Left cardiac atrium (tissue), 4 donors: ENCODE results near the gene NRXN2. TPM values are rescaled to one million over a fixed set of nuclear protein-coding genes. Genes with fewer than 3 reads are reported as not detected.

Experiments
- ATAC-seq, 2 donors: fragments of 200-7000 bp; cut with Tn5 transposase; one replicate each; pipeline ENCODE4 v1.9.1; 2020; ENCODE audit warnings: mild to moderate bottlenecking in 2 of 2, moderate library complexity in 2 of 2
- DNase-seq: peaks from one replicate; pipeline ENCODE4 v3.0.0-alpha.2; 2020
- intact Hi-C, 2 donors: fragments of 100-400 bp; cut with DNase I; formaldehyde crosslinking; loops; one replicate each; pipeline versions ENCODE4 v1.14.1 to v1.15.1; 2022 to 2023
- total RNA-seq, 2 donors: library from RNA; stranded (reverse); fragmentation: NEBNext Ultra II Directional; extraction: Animal tissue kit (Norgen Biotek cat#: 25700); gene quantifications; one replicate each; pipeline ENCODE4 v1.2.1, GENCODE V29; 2021
- donor health status: DM: no; HTN: yes; CAD: no.
- donor health status: DM: no; HTN: yes; CAD: no; lungs with severe emphysema.
- donor health status: DM: yes; HTN: yes; CAD: no.
- donor health status: Dilated cardiomyopathy.

NRXN2 gene
- total RNA-seq, 2 donors from 2014 or later = 3.9 to 4.0 TPM

GRCh38 chr11:64626637-64627036 lies 96.4 kb downstream of the NRXN2 start:
- ATAC-seq = no peak
- intact Hi-C loops = no loop called here
- DNase-seq = no peak

GRCh38 chr11:64624883-64625481 lies 98.0 kb downstream of the NRXN2 start:
- intact Hi-C loops = no loop called here
- ATAC-seq = no peak
- DNase-seq = no peak

GRCh38 chr11:64622681-64623080 lies 100.3 kb downstream of the NRXN2 start:
- no peak for ATAC-seq
- intact Hi-C loops = no loop called here
- no peak for DNase-seq

DNA sequence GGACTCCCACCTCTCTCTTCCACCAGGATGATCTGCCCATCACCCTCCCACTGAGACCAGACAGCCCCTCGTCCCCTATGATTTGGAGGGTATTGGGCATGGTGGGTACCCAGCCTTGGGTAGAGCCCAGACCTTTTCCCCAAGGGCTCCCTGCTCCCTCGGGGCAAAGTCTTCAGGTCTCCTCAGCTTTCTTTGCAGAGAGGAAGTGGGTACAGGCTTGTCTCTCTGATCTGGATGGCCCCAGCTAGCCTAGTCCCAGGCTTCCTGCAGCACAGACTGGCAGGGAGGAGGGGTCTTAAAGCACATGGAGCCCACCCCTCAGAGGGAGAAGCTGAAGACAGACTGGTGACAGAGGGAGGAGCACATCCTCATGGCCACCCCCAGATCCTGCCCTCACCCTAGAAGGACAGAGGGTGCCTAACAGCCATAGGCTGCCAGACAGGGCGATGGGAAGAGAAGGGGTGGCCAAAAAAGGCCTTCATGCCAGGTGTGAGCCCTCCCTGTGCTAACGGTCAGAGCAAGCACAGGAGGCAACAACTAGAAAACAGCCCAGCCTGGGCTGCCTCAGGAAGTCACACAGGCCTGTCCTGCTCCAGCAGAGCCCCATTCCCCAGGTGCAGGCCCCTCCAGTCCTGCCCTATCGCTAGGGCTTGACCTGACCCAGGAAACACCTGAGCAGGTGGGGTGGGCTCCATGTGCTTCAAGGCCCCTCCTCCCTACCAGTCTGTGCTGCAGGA lies 101.5 kb downstream of the NRXN2 start:
- intact Hi-C loops = no loop called here
- DNase-seq (no peak), ATAC-seq (no peak)

GRCh38 chr11:64620381-64620971 lies 102.5 kb downstream of the NRXN2 start:
- ATAC-seq = peak; percentile 11 to 25

GRCh38 chr11:64619811-64620380 lies 103.1 kb downstream of the NRXN2 start:
- intact Hi-C loops = no loop called here
- peak; percentile 58 for DNase-seq

More at GRCh38 chr11:64620381-64620971, 102.5 kb downstream of the NRXN2 start:
- intact Hi-C loops = no loop called here
- DNase-seq = no peak

GRCh38 chr11:64619196-64619595 lies 103.8 kb downstream of the NRXN2 start:
- DNase-seq (no peak), ATAC-seq (no peak)
- intact Hi-C loops = no loop called here

More at GRCh38 chr11:64619811-64620380, 103.1 kb downstream of the NRXN2 start:
- peak; percentile 69 to 83 for ATAC-seq

DNA sequence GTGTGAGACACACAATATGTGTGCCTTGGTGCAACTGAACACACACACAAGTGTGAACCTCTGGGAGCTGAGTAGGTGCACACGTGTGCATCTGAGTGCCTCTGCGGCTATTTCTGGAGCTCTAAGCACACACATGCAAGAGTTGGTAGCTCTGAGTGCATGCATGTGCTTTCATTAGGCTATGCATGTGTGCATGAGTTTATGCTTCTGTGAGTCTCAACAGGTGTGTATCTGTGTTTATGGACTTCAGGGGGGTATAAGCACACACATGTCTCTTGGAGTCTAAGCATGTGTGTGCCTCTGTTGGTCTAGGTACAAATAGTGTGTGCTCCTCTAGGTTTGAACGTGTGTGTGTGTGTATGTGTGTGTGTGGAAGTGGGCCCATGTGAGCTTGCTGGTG lies 106.2 kb downstream of the NRXN2 start:
- DNase-seq (no peak), ATAC-seq (no peak)
- intact Hi-C loops = no loop called here

- ATAC-seq (no peak), DNase-seq (no peak)
- intact Hi-C loops = no loop called here
Measured at GRCh38 chr11:64614917-64615316, 108.1 kb downstream of the NRXN2 start.

DNA sequence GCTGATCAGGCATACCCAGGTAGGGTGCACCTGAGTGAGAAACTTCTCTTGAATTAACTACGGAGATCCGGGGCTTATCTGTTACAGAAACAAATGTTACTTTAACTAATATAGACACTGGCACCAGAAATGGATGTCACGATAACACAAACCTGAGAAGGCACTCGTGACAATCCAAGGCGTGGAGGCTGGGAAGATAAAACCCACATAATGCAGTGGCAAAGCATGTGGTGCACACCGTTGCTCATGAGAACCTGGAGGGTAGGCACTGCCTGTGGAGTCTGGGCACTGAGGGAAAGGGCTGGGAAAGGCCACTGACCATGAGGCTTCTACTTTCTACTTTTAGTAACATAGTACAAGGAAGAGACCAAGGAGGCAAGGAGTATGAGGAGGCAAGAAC lies 109.3 kb downstream of the NRXN2 start:
- ATAC-seq = no peak
- intact Hi-C loops = no loop called here
- no peak for DNase-seq

GRCh38 chr11:64611869-64612646 lies 110.9 kb downstream of the NRXN2 start:
- DNase-seq (no peak), ATAC-seq (no peak)
- intact Hi-C loops = no loop called here

DNA sequence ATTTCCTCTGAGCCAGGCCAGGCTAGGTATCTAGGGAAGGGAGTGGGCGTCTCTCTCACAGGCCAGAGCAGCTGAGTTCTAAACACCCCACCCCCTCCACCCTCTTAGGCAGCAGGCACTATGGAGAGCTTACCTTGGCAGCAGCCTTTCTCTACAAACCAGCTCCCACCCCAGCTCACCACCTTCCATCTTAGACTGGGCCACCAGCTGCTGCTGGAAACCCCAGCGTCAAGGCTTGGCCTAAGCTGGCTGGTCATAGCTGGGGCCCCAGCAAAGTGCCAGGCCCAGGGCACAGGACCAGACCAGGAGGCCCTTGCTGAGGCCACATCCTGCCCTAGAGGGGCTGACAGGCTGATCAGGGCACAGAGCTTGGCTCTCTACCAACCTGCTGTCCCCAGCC lies 111.8 kb downstream of the NRXN2 start:
- ATAC-seq = no peak
- intact Hi-C loops = no loop called here
- no peak for DNase-seq

DNA sequence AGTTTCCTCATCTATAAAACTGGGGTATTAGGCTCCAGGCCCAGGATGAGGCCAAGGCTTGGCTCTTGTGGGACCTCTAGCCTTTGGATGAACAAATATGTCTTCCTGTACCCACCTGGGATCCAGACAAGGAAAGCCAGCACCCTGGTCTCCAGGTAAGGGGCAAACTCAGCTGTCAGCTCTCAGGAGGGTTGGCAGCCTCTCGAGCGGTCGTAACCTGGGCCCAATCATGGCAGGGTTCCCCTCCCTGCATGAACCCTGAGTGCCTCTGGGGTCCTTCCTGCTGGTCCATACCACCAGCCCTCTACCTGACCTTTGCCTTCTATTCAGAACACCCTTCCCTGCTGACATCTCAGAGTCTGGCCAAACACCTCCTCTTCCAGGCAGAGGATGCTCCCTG lies 112.4 kb downstream of the NRXN2 start:
- intact Hi-C loops = no loop called here
- ATAC-seq (no peak), DNase-seq (no peak)

DNA sequence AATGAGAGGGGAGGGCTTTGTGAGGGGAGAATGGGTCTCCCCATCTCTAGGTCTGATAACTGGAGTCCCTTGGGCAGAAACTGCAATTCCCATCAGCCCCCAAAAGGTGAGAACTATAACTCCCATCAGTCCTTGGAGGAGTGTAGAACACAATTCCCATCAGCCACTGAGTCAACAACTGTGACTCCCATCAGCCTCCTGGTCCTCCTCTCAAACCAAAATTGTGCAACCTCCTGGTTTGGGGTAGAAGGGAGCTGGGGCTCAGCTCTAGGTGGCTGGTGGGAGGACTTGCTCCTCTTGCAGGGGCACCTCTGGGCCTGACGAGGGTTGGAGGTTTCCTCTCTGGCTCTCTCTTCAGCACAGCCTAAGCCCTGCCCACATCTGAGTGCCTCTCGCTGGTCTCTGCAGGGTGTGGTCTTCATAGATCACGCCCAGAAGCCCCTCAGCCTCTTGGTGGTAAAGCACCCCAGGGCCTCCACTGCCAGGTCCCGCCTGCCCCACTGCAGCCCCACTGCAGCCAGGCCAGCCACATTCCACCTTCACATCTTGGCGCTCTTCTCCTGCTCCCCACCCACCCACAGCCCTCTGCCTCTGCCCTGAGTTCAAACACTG lies 113.5 kb downstream of the NRXN2 start:
- ATAC-seq (no peak), DNase-seq (no peak)

GRCh38 chr11:64608636-64609035 lies 114.4 kb downstream of the NRXN2 start:
- no peak for DNase-seq
- ATAC-seq = no peak
- intact Hi-C loops = no loop called here

More for the DNA sequence above, 113.5 kb downstream of the NRXN2 start:
- intact Hi-C loops = no loop called here

DNA sequence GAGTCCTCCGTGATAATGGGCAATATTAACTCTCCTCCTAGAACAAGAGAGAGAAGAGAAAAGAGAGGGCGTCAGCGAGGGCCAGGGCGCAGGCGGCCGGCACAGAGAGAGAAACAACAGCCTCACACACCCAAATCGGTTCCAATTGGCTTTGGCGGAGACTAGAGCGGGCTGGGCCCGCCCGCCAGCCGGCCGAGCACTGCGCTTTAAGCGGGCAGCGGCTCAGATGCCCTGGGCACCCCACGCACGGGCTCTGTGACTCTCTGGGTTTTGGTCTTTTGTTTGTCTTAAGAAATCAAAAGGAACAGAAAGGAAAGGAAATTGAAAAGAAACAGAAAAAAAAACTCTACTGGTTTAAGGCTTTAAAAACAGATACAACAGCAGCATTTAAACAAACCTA lies 115.0 kb downstream of the NRXN2 start:
- intact Hi-C loops = no loop called here
- peak; percentile 78 to 84 for ATAC-seq
- DNase-seq = peak; percentile 48

DNA sequence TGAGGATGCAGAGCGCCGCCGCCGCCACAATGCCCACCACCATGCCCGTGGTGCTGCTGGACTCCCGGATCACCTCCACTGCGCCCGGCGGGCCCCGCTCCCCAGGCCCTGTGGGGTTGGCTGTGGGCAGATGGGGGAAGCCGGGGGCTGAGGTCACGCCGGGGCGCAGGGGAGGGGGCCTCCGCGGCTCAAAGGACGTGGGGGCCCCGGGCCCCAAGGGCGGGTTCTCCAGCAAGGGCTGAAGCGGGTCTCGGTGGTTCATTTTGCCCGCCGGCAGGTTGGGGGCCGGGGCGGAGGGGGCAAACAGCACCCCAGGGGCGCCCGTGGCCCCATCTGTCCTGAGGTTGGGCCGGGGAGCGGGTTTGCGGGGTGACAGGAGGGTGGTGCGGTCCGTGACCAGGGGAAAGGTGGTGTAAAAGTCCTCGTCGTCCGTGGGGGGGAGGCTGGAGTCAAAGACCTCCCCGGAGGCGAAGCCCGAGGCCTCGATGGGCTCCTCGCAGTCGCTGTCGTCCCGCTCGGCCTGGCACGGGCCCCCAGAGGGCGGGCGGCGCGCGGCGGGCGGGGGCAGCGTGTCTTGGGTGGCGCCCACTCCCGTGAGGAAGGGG lies 115.5 kb downstream of the NRXN2 start:
- intact Hi-C loops = no loop called here
- no peak for DNase-seq
- peak; percentile 10 to 24 for ATAC-seq

DNA sequence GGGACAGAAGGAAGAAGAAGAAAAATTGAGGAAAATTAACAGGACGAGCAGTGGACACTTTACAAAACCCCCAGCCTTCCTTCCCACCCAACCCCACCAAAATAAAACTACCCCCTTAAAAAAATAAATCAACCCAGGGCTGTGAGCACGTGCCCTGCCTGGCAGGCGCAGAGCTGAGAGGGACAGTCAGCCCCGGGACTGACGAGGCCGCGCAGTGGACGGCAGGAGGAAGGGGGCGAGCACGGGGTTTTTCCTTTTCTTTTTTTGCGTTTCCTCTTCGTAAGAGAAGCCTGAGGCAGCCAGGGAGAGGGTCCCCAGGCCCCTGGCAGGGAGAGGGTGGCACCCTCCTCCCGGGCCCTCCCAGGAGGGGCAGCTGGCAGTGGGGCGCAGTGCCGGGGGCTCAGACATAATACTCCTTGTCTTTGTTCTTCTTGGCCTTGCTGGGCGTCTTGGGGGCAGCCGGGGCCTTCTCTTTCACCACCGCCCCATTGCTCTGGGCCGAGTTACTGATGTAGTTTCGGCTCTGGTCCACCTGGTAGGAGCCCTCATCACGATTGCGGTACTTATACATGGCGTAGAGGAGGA lies 116.1 kb downstream of the NRXN2 start:
- no peak for ATAC-seq
- no peak for DNase-seq
- intact Hi-C loops = no loop called here
